H9 (cell line): Measurements from ENCODE around the gene ZMIZ1. TPM values are rescaled to one million over a fixed set of nuclear protein-coding genes. Genes with fewer than 3 reads are reported as not detected.

Source experiments
- DNase-seq: peaks from one replicate; pipeline ENCODE4 v3.0.0-alpha.2; 2017
- H2AFZ ChIP-seq: one replicate; pipeline ENCODE4 v1.6.1; 2013; ENCODE audit warnings: mild to moderate bottlenecking, low read length, control low read depth, moderate library complexity
- H2AK5ac ChIP-seq: 2 replicates; pipeline ENCODE4 v1.6.1; 2013; ENCODE audit warnings: low read length, control low read depth, mixed read lengths; ENCODE audit not compliant: insufficient read length
- H2BK120ac ChIP-seq: one replicate; pipeline ENCODE4 v1.6.1; 2013; ENCODE audit warnings: low read depth, mild to moderate bottlenecking, low read length, control low read depth, inconsistent platforms; ENCODE audit not compliant: poor library complexity, severe bottlenecking
- H2BK12ac ChIP-seq: 2 replicates; pipeline ENCODE4 v1.6.1; 2013; ENCODE audit warnings: low read length, control low read depth, mixed read lengths, low read depth; ENCODE audit not compliant: insufficient read length
- H2BK15ac ChIP-seq: 2 replicates; pipeline ENCODE4 v1.6.1; 2013; ENCODE audit warnings: low read depth, low read length, control low read depth
- H2BK20ac ChIP-seq: one replicate; pipeline ENCODE4 v1.6.1; 2013; ENCODE audit warnings: low read depth, mild to moderate bottlenecking, low read length, control low read depth, inconsistent platforms; ENCODE audit not compliant: poor library complexity, severe bottlenecking
- H2BK5ac ChIP-seq: 2 replicates; pipeline ENCODE4 v1.6.1; 2013; ENCODE audit warnings: low read length, control low read depth, mixed read lengths; ENCODE audit not compliant: insufficient read length
- H3K14ac ChIP-seq: 2 replicates; pipeline ENCODE4 v1.6.1; 2013; ENCODE audit warnings: low read length, control low read depth; ENCODE audit not compliant: insufficient read depth
- H3K18ac ChIP-seq: 2 replicates; pipeline ENCODE4 v1.6.1; 2013; ENCODE audit warnings: low read depth, mild to moderate bottlenecking, mixed read lengths, low read length, control low read depth; ENCODE audit not compliant: insufficient read length
- H3K23ac ChIP-seq: 2 replicates; pipeline ENCODE4 v1.6.1; 2013; ENCODE audit warnings: low read length, control low read depth, mixed read lengths, low read depth; ENCODE audit not compliant: insufficient read length
- H3K23me2 ChIP-seq: 2 replicates; pipeline ENCODE4 v1.6.1; 2013; ENCODE audit warnings: low read depth, mild to moderate bottlenecking, mixed read lengths, low read length, control low read depth; ENCODE audit not compliant: insufficient read length, poor library complexity, severe bottlenecking
- H3K27ac ChIP-seq: 2 replicates; pipeline ENCODE4 v1.5.1; 2013; ENCODE audit warnings: low read length, control low read depth, mixed read lengths, low read depth; ENCODE audit not compliant: insufficient read length
- H3K27me3 ChIP-seq: 2 replicates; pipeline ENCODE4 v1.6.1; 2013; ENCODE audit warnings: low read length, control low read depth, inconsistent platforms; ENCODE audit not compliant: insufficient read depth
- H3K4ac ChIP-seq: 2 replicates; pipeline ENCODE4 v1.6.1; 2013; ENCODE audit warnings: low read depth, mild to moderate bottlenecking, control low read depth, inconsistent platforms, low read length, moderate library complexity
- H3K4me1 ChIP-seq: 2 replicates; pipeline ENCODE4 v1.6.1; 2013; ENCODE audit warnings: low read length, control low read depth, inconsistent platforms; ENCODE audit not compliant: insufficient read depth
- H3K4me2 ChIP-seq: 2 replicates; pipeline ENCODE4 v1.6.1; 2013; ENCODE audit warnings: low read length, control low read depth, mixed read lengths; ENCODE audit not compliant: insufficient read length, insufficient read depth
- H3K56ac ChIP-seq: 2 replicates; pipeline ENCODE4 v1.6.1; 2013; ENCODE audit warnings: low read depth, mild to moderate bottlenecking, mixed read lengths, low read length, control low read depth; ENCODE audit not compliant: insufficient read length
- H3K79me1 ChIP-seq: 2 replicates; pipeline ENCODE4 v1.6.1; 2013; ENCODE audit warnings: low read depth, mild to moderate bottlenecking, moderate library complexity, low read length, control low read depth, inconsistent platforms; ENCODE audit not compliant: insufficient read depth, poor library complexity, severe bottlenecking
- H3K79me2 ChIP-seq: 2 replicates; pipeline ENCODE4 v1.6.1; 2013; ENCODE audit warnings: low read length, control low read depth, inconsistent platforms; ENCODE audit not compliant: insufficient read depth
- H3K9ac ChIP-seq: 2 replicates; pipeline ENCODE4 v1.6.1; 2013; ENCODE audit warnings: low read length, control low read depth, mixed read lengths; ENCODE audit not compliant: insufficient read length; ENCODE audit errors: extremely low read depth
- H3K9me3 ChIP-seq: one replicate; pipeline ENCODE4 v1.6.1; 2013; ENCODE audit warnings: low read depth, low read length, inconsistent platforms; ENCODE audit not compliant: control insufficient read depth
- H3T11ph ChIP-seq: one replicate; pipeline ENCODE4 v1.6.1; 2013; ENCODE audit warnings: mild to moderate bottlenecking, low read length, control low read depth, inconsistent platforms
- H4K20me1 ChIP-seq: one replicate; pipeline ENCODE4 v1.6.1; 2013; ENCODE audit not compliant: control insufficient read depth, insufficient read length, insufficient read depth
- H4K5ac ChIP-seq: 2 replicates; pipeline ENCODE4 v1.6.1; 2013; ENCODE audit warnings: low read depth, mild to moderate bottlenecking, mixed read lengths, low read length, control low read depth; ENCODE audit not compliant: insufficient read length
- H4K8ac ChIP-seq: replicated peaks from 2 replicates; pipeline ENCODE4 v1.6.1; 2013; ENCODE audit warnings: low read length, control low read depth, mixed read lengths, low read depth; ENCODE audit not compliant: insufficient read length
- H4K91ac ChIP-seq: 2 replicates; pipeline ENCODE4 v1.6.1; 2013; ENCODE audit warnings: low read depth, mild to moderate bottlenecking, moderate library complexity, mixed read lengths, low read length, control low read depth; ENCODE audit not compliant: insufficient read length
- H3K27ac Mint-ChIP-seq, 3 experiments: 2 replicates in 2 of 3; 3 replicates in 1 of 3; pipeline ENCODE4 v1.8.0; 2020 to 2021; ENCODE audit warnings: mixed read lengths in 3 of 3, mild to moderate bottlenecking in 1 of 3, moderate library complexity in 1 of 3
- H3K27me3 Mint-ChIP-seq: 2 replicates; pipeline ENCODE4 v1.8.0; 2021; ENCODE audit warnings: low read depth, mild to moderate bottlenecking, moderate library complexity, mixed read lengths
- H3K36me3 Mint-ChIP-seq, 3 experiments: 2 replicates in 2 of 3; 3 replicates in 1 of 3; pipeline ENCODE4 v1.8.0; 2020 to 2021; ENCODE audit warnings: low read depth in 3 of 3, mixed read lengths in 3 of 3; ENCODE audit not compliant: insufficient read depth in 1 of 3
- H3K4me1 Mint-ChIP-seq, 2 experiments: 2 replicates each; pipeline ENCODE4 v1.8.0; 2020; ENCODE audit warnings: mixed read lengths in 2 of 2
- H3K4me3 Mint-ChIP-seq, 2 experiments: 2 replicates in 1 of 2; 3 replicates in 1 of 2; pipeline ENCODE4 v1.8.0; 2020 to 2021; ENCODE audit warnings: mild to moderate bottlenecking in 2 of 2, mixed read lengths in 2 of 2, moderate library complexity in 1 of 2
- H3K9me3 Mint-ChIP-seq, 2 experiments: 2 replicates in 1 of 2; 3 replicates in 1 of 2; pipeline ENCODE4 v1.8.0; 2020; ENCODE audit warnings: mild to moderate bottlenecking in 2 of 2, mixed read lengths in 2 of 2, moderate library complexity in 1 of 2
- WGBS: extraction: QIAGEN DNeasy Blood & Tissue Kit; methylation state at CpG from one replicate; pipeline ENCODE4 v1.1.7; 2013; ENCODE audit warnings: missing lambda C conversion rate, low lambda C conversion rate, mixed read lengths; ENCODE audit not compliant: insufficient read length; ENCODE audit errors: extremely low coverage; 5-methylcytosine and 5-hydroxymethylcytosine counted together
- total RNA-seq: library from RNA; stranded (reverse); gene quantifications from 2 replicates; pipeline ENCODE4 v1.2.1, GENCODE V29; 2021
- TF ChIP-seq, protein P1 (sequence below): fragments of 200-600 bp; sonication (generic); conservative IDR thresholded peaks from 3 replicates; pipeline ENCODE4 v1.8.0; 2021; ENCODE audit warnings: antibody characterized with exemption, mild to moderate bottlenecking

The ZMIZ1 gene
- total RNA-seq, 1 experiment from 2014 or later, result 36.9 TPM

DNA sequence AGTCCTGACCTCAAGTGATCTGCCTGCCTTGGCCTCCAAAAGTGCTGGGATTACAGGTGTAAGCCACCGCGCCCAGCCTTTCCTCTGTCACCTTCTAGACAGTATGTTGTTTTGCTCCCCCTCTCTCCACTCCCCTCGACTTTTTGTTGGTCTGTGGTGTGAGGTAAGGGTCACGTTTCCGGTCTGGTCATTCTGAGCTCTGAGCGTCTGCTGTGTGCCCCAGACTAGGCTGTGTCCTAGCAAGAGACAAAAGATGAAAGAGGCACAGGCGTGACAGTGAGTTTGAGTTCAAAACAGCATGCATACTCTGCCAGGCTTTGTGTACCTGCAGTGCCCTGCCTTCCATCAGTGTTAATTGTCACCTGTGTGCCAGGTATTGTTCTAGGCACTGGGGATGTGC, 191.1 kb downstream of the ZMIZ1 start:
- Histone ChIP-seq H2BK120ac (no peak overlapping the region), H4K91ac (no peak overlapping the region), H3K9me3 (no peaks in the 10 kb centered on the region), H3K27me3 (no peaks in the 10 kb centered on the region), H3K79me2 (no peaks in the 10 kb centered on the region), H3K79me1 (no peaks in the 10 kb centered on the region), H3K9ac (no peak overlapping the region), H2BK12ac (no peak overlapping the region), H3K4me1 (no peaks in the 10 kb centered on the region), H4K8ac (no peak overlapping the region), H3K18ac (no peak overlapping the region), H4K20me1 (no peaks in the 10 kb centered on the region), H3K23me2 (no peaks in the 10 kb centered on the region), H2BK20ac (no peak overlapping the region), H3T11ph (no peak overlapping the region), H3K4ac (no peak overlapping the region), H3K23ac (no peak overlapping the region), H3K56ac (no peak overlapping the region), H3K14ac (no peak overlapping the region), H4K5ac (no peak overlapping the region), H3K27ac (no peak overlapping the region), H2AK5ac (no peak overlapping the region), H2BK5ac (no peak overlapping the region), H2AFZ (no peak overlapping the region), H3K4me2 (no peak overlapping the region), H2BK15ac (no peak overlapping the region)
- no peaks in the 10 kb centered on the region for H3K27me3 Mint-ChIP-seq
- WGBS, result no CpG with 5 or more reads among the region's 7 CpGs
- peaks cover 3 to 12% (median 6%) of the 10 kb centered on the region in 3 experiments; a peak in 6 of 7 replicates for H3K36me3 Mint-ChIP-seq
- H3K27ac Mint-ChIP-seq, result no peak overlapping the region
- DNase-seq, result no peak
- peaks cover 23 to 44% of the 10 kb centered on the region in 2 experiments for H3K4me1 Mint-ChIP-seq
- TF ChIP-seq, protein P1, sequence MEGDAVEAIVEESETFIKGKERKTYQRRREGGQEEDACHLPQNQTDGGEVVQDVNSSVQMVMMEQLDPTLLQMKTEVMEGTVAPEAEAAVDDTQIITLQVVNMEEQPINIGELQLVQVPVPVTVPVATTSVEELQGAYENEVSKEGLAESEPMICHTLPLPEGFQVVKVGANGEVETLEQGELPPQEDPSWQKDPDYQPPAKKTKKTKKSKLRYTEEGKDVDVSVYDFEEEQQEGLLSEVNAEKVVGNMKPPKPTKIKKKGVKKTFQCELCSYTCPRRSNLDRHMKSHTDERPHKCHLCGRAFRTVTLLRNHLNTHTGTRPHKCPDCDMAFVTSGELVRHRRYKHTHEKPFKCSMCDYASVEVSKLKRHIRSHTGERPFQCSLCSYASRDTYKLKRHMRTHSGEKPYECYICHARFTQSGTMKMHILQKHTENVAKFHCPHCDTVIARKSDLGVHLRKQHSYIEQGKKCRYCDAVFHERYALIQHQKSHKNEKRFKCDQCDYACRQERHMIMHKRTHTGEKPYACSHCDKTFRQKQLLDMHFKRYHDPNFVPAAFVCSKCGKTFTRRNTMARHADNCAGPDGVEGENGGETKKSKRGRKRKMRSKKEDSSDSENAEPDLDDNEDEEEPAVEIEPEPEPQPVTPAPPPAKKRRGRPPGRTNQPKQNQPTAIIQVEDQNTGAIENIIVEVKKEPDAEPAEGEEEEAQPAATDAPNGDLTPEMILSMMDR, result no peak
- H3K9me3 Mint-ChIP-seq, result no peaks in the 10 kb centered on the region
- H3K4me3 Mint-ChIP-seq, result no peak overlapping the region
